Superior temporal gyrus (tissue), 1 donor: ENCODE measurements around the gene HIVEP2.
"Not testable (repeated sequence)": the region's sequence is repeated elsewhere in the genome, so short reads cannot be mapped to it uniquely, and the experiment has no call there.

Experiments
- DNase-seq: peaks from one replicate; pipeline ENCODE4 v3.0.0-alpha.2; 2016; ENCODE audit errors: extremely low spot score

HIVEP2 gene, protein sequence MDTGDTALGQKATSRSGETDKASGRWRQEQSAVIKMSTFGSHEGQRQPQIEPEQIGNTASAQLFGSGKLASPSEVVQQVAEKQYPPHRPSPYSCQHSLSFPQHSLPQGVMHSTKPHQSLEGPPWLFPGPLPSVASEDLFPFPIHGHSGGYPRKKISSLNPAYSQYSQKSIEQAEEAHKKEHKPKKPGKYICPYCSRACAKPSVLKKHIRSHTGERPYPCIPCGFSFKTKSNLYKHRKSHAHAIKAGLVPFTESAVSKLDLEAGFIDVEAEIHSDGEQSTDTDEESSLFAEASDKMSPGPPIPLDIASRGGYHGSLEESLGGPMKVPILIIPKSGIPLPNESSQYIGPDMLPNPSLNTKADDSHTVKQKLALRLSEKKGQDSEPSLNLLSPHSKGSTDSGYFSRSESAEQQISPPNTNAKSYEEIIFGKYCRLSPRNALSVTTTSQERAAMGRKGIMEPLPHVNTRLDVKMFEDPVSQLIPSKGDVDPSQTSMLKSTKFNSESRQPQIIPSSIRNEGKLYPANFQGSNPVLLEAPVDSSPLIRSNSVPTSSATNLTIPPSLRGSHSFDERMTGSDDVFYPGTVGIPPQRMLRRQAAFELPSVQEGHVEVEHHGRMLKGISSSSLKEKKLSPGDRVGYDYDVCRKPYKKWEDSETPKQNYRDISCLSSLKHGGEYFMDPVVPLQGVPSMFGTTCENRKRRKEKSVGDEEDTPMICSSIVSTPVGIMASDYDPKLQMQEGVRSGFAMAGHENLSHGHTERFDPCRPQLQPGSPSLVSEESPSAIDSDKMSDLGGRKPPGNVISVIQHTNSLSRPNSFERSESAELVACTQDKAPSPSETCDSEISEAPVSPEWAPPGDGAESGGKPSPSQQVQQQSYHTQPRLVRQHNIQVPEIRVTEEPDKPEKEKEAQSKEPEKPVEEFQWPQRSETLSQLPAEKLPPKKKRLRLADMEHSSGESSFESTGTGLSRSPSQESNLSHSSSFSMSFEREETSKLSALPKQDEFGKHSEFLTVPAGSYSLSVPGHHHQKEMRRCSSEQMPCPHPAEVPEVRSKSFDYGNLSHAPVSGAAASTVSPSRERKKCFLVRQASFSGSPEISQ (N-terminal part only)

GRCh38 chr6:142945049-142945445, at the start of gene HIVEP2:
TSS of gene HIVEP2 (minus strand) at chr6:142945176. CDS start at chr6:142774738, 170,438 bp downstream.
- no peak for DNase-seq

GRCh38 chr6:142993977-142994376, 49.0 kb upstream of the HIVEP2 start:
- no peak for DNase-seq

DNA sequence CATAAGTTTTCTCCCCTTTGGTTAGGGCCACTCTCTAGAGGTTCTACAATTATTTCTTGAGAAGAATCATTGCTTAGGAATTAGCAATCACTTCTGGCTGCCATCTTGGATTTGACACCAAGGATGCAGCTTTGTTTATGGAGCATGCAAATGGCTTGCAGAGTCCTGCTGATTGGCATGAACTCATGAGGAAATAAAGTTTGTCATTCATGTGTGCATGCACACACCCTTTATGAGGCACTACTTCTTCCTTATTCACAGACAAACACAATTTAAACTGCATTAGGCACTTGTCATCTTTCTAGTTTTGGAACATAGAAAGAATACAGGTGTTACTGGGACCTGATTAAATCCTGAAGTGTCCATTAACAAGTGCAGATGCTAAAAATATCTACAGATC, 42.5 kb upstream of the HIVEP2 start:
- no peak for DNase-seq

- no peak for DNase-seq
These were observed 40.3 kb upstream of the HIVEP2 start for GRCh38 chr6:142985281-142985680.

GRCh38 chr6:142984386-142984785, 39.4 kb upstream of the HIVEP2 start:
- no peak for DNase-seq

DNA sequence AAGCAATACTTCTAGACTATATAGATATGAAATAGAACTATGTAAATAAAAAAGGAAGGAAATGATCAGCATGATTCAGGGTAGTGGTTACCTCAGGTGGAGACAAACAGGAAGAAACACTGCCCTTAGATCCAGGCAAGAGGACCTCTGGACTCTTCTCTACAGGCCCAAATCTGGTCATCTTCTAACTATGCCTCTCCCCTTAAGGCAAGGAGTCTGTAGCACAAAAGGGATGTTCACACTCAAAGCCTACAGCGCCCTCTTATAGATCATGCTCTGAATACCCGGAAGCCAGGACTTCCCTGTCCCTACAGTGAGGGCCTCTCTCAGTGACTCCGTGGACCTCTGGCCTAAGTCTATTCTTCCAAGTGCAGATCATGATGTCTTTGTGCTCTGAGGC, 30.4 kb upstream of the HIVEP2 start:
- no peak for DNase-seq

- DNase-seq = not testable (repeated sequence)
These were observed 26.0 kb upstream of the HIVEP2 start for GRCh38 chr6:142970941-142971340.

DNA sequence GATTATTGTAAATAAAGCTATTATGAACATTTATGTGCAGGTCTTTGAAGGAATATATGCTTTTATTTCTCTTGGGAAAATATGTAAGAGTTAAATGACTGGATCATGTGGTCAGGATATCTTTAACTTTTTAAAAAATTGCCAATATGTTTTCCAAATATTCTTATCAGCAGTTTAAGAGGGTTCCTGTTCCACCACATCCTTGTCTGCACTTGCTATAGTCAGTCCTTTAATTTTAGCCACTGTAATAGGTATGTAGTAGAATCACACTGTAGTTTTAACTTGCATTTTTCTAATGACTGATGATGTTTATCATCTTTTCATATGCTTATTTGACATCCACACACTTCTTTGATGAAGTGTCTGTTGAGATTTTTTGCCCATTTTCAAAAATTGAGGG, 23.6 kb upstream of the HIVEP2 start:
- DNase-seq = no peak

DNA sequence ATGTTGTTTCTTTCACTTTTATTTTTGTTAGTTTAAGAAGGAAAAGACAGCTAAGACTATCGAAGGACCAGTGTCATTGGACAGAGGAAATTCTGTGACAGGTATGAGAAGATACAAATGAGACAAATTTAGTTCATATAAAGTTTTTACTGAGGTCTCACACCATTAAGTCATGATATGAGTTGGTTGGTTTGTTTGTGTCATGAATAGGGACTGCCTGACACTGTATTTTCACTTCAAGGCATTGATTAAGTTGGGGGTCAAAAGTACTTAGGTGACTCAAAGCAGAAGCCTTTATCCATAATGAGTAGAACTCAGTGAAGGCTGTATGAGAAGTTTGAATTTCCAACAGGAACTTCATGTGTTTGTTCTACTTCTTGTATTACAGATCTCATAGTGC, 21.3 kb upstream of the HIVEP2 start:
- no peak for DNase-seq

- DNase-seq = no peak
These were observed 20.2 kb upstream of the HIVEP2 start for GRCh38 chr6:142965164-142965563.

DNA sequence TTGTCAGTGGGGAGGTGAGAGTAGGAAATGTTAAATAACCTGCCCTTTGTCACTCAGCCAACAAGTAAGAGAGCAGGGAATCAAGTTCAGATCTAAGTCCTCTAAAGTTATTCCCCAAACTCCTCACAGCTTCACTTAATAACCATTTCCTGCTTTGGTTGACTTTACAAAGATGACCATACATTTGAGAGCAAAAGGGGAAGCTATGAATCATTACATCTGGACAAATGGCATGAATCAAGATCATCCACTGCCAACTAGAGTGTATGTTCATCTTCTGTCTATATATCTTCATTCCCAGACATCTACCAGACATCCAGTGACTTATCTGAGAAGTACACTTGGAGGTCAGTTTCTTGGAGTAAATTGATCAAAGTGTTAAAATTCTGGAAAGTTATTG, 15.1 kb upstream of the HIVEP2 start:
- no peak for DNase-seq

DNA sequence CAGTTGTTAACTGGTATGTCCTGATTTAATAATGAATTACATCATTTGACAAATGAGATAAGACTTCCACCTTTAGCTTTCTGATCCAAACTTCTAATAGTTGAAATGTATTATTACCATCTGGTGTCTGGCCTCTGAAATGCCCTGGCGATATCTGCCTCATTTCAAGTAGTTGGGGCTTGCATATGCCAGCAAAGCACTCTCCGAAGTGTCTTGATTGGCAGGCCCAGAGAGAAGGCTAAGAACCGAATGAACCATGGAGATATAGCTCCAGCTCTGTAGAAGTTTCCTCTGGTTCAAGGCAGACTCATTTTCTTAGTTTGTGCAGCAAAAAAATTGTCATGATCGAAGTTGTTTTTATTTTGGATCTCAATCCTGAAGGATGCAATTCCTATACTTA, 13.4 kb upstream of the HIVEP2 start:
- DNase-seq = no peak

GRCh38 chr6:142956726-142957125, 11.8 kb upstream of the HIVEP2 start:
- DNase-seq = no peak

DNA sequence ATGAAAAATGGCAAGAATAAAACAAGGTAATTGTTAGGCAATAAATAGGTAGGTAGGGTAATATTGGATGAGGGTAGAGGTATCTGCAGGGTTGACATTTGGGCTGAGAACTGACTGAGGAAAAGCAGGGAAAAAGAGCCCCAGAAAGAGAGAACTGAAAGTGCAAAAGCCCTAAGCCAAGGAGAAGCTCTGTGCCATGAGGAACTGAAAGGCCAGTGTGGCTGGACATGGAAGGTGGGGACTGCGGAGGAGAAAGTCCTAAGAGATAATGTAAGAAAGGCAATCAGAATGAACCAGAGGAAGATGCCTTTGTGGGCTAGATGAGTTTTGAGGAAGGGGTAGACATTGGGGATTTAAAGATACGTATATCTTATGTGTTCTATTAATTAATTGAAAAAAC, 9.9 kb upstream of the HIVEP2 start:
- DNase-seq = no peak

DNA sequence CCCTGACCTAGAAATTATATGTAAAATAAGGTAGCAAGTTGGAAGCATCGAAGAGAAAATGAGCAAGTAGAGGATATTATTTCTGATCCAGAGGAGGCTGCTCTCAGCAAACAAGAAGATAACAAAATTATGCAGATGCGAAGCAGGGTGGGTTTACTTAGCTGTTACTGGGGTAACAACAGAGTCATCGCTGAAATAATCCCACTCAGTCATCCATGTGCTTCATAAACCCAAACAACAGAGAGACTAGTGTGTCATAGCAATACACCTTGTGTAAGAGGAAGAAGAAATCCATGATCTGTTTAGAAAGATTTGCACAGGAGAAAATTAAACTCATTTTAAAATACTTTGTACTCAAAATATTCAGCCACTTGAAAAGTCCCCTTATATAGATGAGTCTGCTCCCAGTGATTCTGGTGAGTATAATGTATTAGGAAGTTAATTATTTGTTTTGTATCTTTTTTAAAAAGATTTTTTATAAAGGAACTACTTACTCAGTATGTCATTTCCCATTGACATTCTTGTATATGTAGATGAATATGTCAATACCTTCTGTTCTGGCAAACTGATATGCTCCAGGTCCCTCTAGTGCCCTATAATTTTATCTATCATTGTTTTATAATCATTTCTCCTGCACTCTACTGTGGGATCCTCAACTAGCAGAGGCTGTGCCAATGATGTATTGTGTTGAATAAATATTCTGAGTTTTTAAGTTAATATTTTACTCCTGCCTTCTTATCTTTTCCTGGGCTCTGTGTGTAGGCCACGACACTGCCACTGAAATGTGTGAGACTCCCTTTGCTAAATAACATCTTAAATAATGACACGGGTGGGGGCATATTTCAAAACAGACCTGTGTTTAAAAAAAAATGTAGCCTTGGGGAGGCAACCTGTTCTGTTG, 8.6 kb upstream of the HIVEP2 start:
- no peak for DNase-seq

DNA sequence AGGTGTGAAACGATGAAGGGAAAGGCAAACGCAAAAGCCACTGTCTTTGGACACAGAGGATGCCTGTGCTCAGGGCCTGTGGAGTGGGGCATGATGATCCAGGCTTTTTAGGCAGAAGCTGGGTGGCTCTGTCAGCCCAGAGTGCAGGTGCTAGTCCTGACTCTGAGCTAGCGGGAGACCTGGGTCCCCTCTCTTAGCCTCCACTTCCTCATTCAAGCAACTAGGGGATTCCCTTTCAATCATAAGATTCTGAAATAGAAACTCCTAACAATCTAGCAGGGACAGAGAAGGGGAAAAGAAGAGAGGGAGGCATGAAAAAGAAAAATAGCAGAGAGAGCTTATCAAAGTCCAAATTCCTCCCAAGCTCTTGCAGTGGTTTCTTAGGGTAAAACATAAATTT, 7.6 kb upstream of the HIVEP2 start:
- no peak for DNase-seq

DNA sequence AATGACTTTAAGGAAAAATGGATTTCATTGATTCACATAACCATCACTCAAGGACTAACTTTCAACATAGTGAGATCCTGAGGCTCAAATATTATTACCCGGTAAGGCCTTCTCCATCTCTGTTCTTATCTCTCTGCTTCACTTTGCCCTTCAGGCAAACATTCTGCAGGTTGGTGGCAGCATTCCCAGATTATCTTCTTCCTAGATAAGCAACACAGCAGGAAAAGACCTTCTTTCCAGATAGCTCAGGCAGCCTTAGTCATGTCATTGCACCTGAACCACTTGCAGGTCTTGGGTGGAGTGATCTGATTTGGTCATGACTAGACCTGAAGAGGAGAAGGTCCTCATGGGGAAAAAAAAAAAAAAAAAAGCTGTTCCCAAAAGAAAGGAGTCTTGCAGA, 5.3 kb upstream of the HIVEP2 start:
- no peak for DNase-seq

DNA sequence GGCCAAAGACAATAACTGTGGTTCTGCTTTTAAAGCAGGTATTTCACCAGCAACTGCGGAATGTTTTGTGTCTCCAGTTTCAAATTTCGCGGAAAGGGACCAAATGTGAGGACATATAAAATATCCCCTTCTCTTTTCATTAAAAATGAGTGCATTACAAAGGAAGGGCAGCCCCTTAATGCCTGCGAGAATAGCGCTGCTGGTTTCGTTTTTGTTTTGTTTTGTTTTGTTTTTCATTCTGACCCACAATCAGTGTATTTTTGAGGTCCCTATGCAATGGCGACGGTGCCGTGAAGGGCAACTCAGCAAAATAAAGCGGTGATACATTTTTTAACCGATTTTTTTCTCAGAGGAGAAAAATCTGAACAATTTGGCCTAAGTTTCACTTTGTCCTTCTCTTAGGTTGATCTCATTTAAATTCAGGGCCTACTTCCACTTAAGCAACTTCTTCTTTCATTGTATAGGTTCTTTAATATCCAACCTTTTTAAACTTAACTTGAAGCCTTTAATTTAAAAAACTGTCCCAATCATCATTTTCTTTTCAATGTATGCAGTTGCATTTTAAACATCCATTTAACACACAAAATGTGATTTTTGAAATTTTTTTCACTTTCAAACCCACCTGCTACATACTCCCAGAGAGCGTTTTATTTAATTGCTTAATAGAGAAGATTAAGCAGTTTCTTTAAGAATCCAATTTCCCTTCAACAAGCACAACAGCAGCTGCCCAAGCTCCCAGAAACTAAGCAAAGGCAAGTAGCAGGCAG, 2.9 kb upstream of the HIVEP2 start:
- peak; percentile 71 for DNase-seq

GRCh38 chr6:142946924-142947713, 2.1 kb upstream of the HIVEP2 start:
- peak; percentile 69 for DNase-seq
